ENCODE measurements around the gene TMCC1. TPM values are rescaled to one million over a fixed set of nuclear protein-coding genes. Genes with fewer than 3 reads are reported as not detected.
"Not testable (repeated sequence)": the region's sequence is repeated elsewhere in the genome, so short reads cannot be mapped to it uniquely, and the experiment has no call there.

The TMCC1 gene
- total RNA-seq, 1 donor from 2014 or later, result 24.3 TPM

- no peak for TF ChIP-seq CTCF (conservative IDR thresholded peaks at IDR 0.05; ENCODE audit: low read depth, low read length)
- DNase-seq (ENCODE audit: low read depth), result no peak
- H3K4me3 ChIP-seq (ENCODE audit: low read depth, low read length), result no peak overlapping the region
Observed at GRCh38 chr3:129651435-129652202, 241.9 kb downstream of the TMCC1 start.

- peak; percentile 79 for TF ChIP-seq CTCF (conservative IDR thresholded peaks at IDR 0.05; ENCODE audit: low read depth, low read length)
- H3K4me3 ChIP-seq (ENCODE audit: low read depth, low read length), result no peak overlapping the region
- no peak for DNase-seq (ENCODE audit: low read depth)
Observed at GRCh38 chr3:129650256-129650872, 243.1 kb downstream of the TMCC1 start.

- H3K4me3 ChIP-seq (ENCODE audit: low read depth, low read length), result no peak overlapping the region
- TF ChIP-seq CTCF (conservative IDR thresholded peaks at IDR 0.05; ENCODE audit: low read depth, low read length), result no peak
- DNase-seq (ENCODE audit: low read depth), result no peak
Observed at GRCh38 chr3:129648391-129648790, 245.1 kb downstream of the TMCC1 start.

GRCh38 chr3:129645286-129645685, 248.2 kb downstream of the TMCC1 start:
- no peak overlapping the region for H3K4me3 ChIP-seq (ENCODE audit: low read depth, low read length)
- DNase-seq (ENCODE audit: low read depth), result no peak
- no peak for TF ChIP-seq CTCF (conservative IDR thresholded peaks at IDR 0.05; ENCODE audit: low read depth, low read length)

- DNase-seq (ENCODE audit: low read depth), result no peak
- no peak for TF ChIP-seq CTCF (conservative IDR thresholded peaks at IDR 0.05; ENCODE audit: low read depth, low read length)
- no peak overlapping the region for H3K4me3 ChIP-seq (ENCODE audit: low read depth, low read length)
Observed at GRCh38 chr3:129644836-129645235, 248.7 kb downstream of the TMCC1 start.

GRCh38 chr3:129641567-129642260, 251.8 kb downstream of the TMCC1 start:
- H3K4me3 ChIP-seq (ENCODE audit: low read depth, low read length); DNase-seq (ENCODE audit: low read depth): not testable (repeated sequence)

GRCh38 chr3:129640985-129641384, 252.5 kb downstream of the TMCC1 start:
- H3K4me3 ChIP-seq (ENCODE audit: low read depth, low read length); DNase-seq (ENCODE audit: low read depth): not testable (repeated sequence)
